GM12892 (cell line): Measurements from ENCODE around the gene CPSF3.

Source experiments
- POLR2A ChIP-seq: IDR thresholded peaks from 2 replicates; pipeline ENCODE4 v1.6.1; 2011; ENCODE audit warnings: low read depth, low read length, control low read depth
- POLR2AphosphoS5 ChIP-seq: IDR thresholded peaks from 2 replicates; pipeline ENCODE4 v1.6.1; 2011; ENCODE audit warnings: low read depth, low read length, control low read depth

GRCh38 chr2:9374071-9374730 is 49.3 kb upstream of the CPSF3 start:
- TF ChIP-seq POLR2A (no peak), POLR2AphosphoS5 (no peak)
